C4-2B (cell line): Measurements from ENCODE around the gene MYEF2.

ENCODE experiments used
- H3K27ac ChIP-seq: fragments of 450-650 bp; 2 replicates; pipeline ENCODE4 v1.5.1; 2017
- CTCF ChIP-seq: fragments of 450-650 bp; conservative IDR thresholded peaks from 2 replicates; pipeline ENCODE4 v1.5.1; 2017; ENCODE audit warnings: mild to moderate bottlenecking
- ZFX ChIP-seq: fragments of 450-650 bp; IDR thresholded peaks from 2 replicates; pipeline ENCODE4 v1.6.1; 2017

Gene MYEF2

GRCh38 chr15:48177766-48178647, at the start of gene MYEF2:
TSS of gene MYEF2 (minus strand) at chr15:48178295. CDS start at chr15:48178237, 58 bp downstream.
- H3K27ac ChIP-seq, result peak within 1 kb of the TSS; percentile 71
- no peak; the same call in 1 of the 2 replicates for TF ChIP-seq CTCF
- peak; percentile 95 for TF ChIP-seq ZFX

- no peak for TF ChIP-seq CTCF
- no peak for TF ChIP-seq ZFX
These were observed 47.7 kb upstream of the MYEF2 start for GRCh38 chr15:48225771-48226170.

GRCh38 chr15:48222627-48223026, 44.5 kb upstream of the MYEF2 start:
- H3K27ac ChIP-seq, result no peak overlapping the region
- no peak for TF ChIP-seq ZFX
- TF ChIP-seq CTCF, result no peak

More at GRCh38 chr15:48225771-48226170, 47.7 kb upstream of the MYEF2 start:
- no peak overlapping the region for H3K27ac ChIP-seq

GRCh38 chr15:48221885-48222284, 43.8 kb upstream of the MYEF2 start:
- H3K27ac ChIP-seq, result no peak overlapping the region
- no peak for TF ChIP-seq CTCF
- TF ChIP-seq ZFX, result no peak

- TF ChIP-seq ZFX, result no peak
- TF ChIP-seq CTCF, result no peak
- no peak overlapping the region for H3K27ac ChIP-seq
These were observed 43.2 kb upstream of the MYEF2 start for GRCh38 chr15:48221261-48221660.

- no peak for TF ChIP-seq CTCF
- H3K27ac ChIP-seq, result no peak within 1 kb of the TSS
These were observed 27.9 kb upstream of the MYEF2 start, which contains the start of gene SLC12A1 for GRCh38 chr15:48205981-48206380. TSS of gene SLC12A1 (plus strand) at chr15:48206302. CDS start at chr15:48207720, 1,418 bp downstream.

- TF ChIP-seq CTCF (no peak), ZFX (no peak)
- no peak overlapping the region for H3K27ac ChIP-seq
These were observed 24.0 kb upstream of the MYEF2 start for GRCh38 chr15:48202068-48202467.
